Globus pallidus (tissue), 1 donor: ENCODE measurements around the gene OR7A10.

Experiments
- DNase-seq: peaks from one replicate; pipeline ENCODE4 v3.0.0-alpha.2; 2015; ENCODE audit warnings: low spot score

Gene OR7A10

GRCh38 chr19:14848822-14849221, at the start of gene OR7A10:
OR7A10 (minus strand) TSS chr19:14848922; CDS start chr19:14841877, 7,045 bp downstream.
- no peak for DNase-seq

GRCh38 chr19:14890643-14891379, 42.1 kb upstream of the OR7A10 start:
- DNase-seq, result peak; percentile 25

GRCh38 chr19:14889994-14890642, 41.4 kb upstream of the OR7A10 start:
- DNase-seq, result no peak

- no peak for DNase-seq
Measured at GRCh38 chr19:14886032-14886431, 37.3 kb upstream of the OR7A10 start, which contains the start of gene OR7A17. OR7A17 (minus strand) TSS chr19:14886132; CDS start chr19:14881355, 4,777 bp downstream.

- DNase-seq, result no peak
Measured at GRCh38 chr19:14871619-14872230, 23.0 kb upstream of the OR7A10 start.

GRCh38 chr19:14868497-14868896, 19.8 kb upstream of the OR7A10 start:
- DNase-seq, result no peak

GRCh38 chr19:14843578-14843977, 5.1 kb downstream of the OR7A10 start:
- DNase-seq, result no peak

- DNase-seq, result no peak
Measured at GRCh38 chr19:14843169-14843568, 5.6 kb downstream of the OR7A10 start.

GRCh38 chr19:14840206-14840605, 8.5 kb downstream of the OR7A10 start:
- no peak for DNase-seq

- no peak for DNase-seq
Measured at GRCh38 chr19:14837391-14837790, 11.3 kb downstream of the OR7A10 start.

GRCh38 chr19:14835011-14835410, 13.7 kb downstream of the OR7A10 start, which contains the start of the genes OR7A5 and OR7C1:
OR7A5 (minus strand) TSS chr19:14835185; CDS start chr19:14828241, 6,944 bp downstream.
OR7C1 (minus strand) TSS chr19:14835185; CDS start chr19:14800136, 35,049 bp downstream.
- peak; percentile 3 for DNase-seq

GRCh38 chr19:14830702-14831101, 18.0 kb downstream of the OR7A10 start:
- DNase-seq, result no peak

GRCh38 chr19:14826006-14826405, 22.7 kb downstream of the OR7A10 start:
- DNase-seq, result no peak

GRCh38 chr19:14821937-14822336, 26.8 kb downstream of the OR7A10 start:
- DNase-seq, result no peak

- no peak for DNase-seq
Measured at GRCh38 chr19:14818588-14818987, 30.1 kb downstream of the OR7A10 start.

GRCh38 chr19:14817052-14817451, 31.7 kb downstream of the OR7A10 start:
- no peak for DNase-seq

GRCh38 chr19:14814982-14815652, 33.6 kb downstream of the OR7A10 start:
- DNase-seq, result no peak

GRCh38 chr19:14809272-14810057, 39.3 kb downstream of the OR7A10 start:
- DNase-seq, result no peak

GRCh38 chr19:14804765-14805164, 44.0 kb downstream of the OR7A10 start:
- DNase-seq, result no peak

GRCh38 chr19:14798760-14799159, 50.0 kb downstream of the OR7A10 start:
- no peak for DNase-seq

GRCh38 chr19:14796021-14796420, 52.7 kb downstream of the OR7A10 start:
- DNase-seq, result no peak
